ENCODE measurements around the gene KRT17. TPM values are rescaled to one million over a fixed set of nuclear protein-coding genes. Genes with fewer than 3 reads are reported as not detected.

KRT17 gene
- total RNA-seq, 2 donors from 2014 or later: not detected

DNA sequence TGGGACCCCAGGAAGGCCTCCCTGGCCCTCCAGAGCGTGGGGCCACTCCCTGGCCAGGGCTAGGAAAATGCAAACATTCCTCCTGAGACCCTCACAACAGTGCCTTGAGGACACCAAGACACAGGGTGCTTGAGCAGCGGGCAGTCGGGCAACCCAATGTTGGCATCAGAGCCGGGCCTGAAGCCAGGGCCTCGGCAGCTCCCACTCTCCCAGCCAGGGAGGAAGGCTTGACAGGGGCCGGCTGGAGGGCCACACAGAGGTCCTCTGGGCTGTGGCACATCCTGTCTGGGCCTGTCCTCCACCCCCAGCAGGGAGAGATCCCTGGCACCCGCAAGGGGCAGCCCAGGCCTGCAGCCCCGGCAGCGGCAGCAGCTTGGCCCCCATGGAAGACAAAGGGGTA lies 12.3 kb upstream of the KRT17 start:
- Histone ChIP-seq H3K4me1 (ENCODE audit: control insufficient read depth, insufficient read depth, low read length) (no peaks in the 10 kb centered on the region), H3K36me3 (ENCODE audit: control insufficient read depth, insufficient read depth, low read length) (no peaks in the 10 kb centered on the region), H3K9me3 (ENCODE audit: control insufficient read depth, low read length) (no peaks in the 10 kb centered on the region), H3K4me3 (ENCODE audit: low read length) (no peak overlapping the region), H3K27me3 (ENCODE audit: control insufficient read depth, insufficient read depth, low read length, poor library complexity, severe bottlenecking) (no peaks in the 10 kb centered on the region), H3K9ac (ENCODE audit: extremely low read depth, low read length, poor library complexity, severe bottlenecking) (no peak overlapping the region), H3K27ac (ENCODE audit: low read depth, low read length) (no peak overlapping the region)
- H3K4me1 Mint-ChIP-seq: peaks cover 10% of the 10 kb centered on the region
- H3K27me3 Mint-ChIP-seq (ENCODE audit: insufficient read depth): peaks cover 4% of the 10 kb centered on the region
- H3K36me3 Mint-ChIP-seq (ENCODE audit: low read depth): no peaks in the 10 kb centered on the region
- TF ChIP-seq, protein P1, sequence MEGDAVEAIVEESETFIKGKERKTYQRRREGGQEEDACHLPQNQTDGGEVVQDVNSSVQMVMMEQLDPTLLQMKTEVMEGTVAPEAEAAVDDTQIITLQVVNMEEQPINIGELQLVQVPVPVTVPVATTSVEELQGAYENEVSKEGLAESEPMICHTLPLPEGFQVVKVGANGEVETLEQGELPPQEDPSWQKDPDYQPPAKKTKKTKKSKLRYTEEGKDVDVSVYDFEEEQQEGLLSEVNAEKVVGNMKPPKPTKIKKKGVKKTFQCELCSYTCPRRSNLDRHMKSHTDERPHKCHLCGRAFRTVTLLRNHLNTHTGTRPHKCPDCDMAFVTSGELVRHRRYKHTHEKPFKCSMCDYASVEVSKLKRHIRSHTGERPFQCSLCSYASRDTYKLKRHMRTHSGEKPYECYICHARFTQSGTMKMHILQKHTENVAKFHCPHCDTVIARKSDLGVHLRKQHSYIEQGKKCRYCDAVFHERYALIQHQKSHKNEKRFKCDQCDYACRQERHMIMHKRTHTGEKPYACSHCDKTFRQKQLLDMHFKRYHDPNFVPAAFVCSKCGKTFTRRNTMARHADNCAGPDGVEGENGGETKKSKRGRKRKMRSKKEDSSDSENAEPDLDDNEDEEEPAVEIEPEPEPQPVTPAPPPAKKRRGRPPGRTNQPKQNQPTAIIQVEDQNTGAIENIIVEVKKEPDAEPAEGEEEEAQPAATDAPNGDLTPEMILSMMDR (conservative IDR thresholded peaks at IDR 0.05): no peak
- H3K9me3 Mint-ChIP-seq: no peaks in the 10 kb centered on the region
- H3K27ac Mint-ChIP-seq: no peak overlapping the region
- no peak for DNase-seq
- 91% methylated on average over 4 to 9 of the region's 9 CpGs for WGBS, 2 experiments (ENCODE audit: insufficient coverage in 1 of 2, insufficient read length in 1 of 2)
- H3K4me3 Mint-ChIP-seq: no peak overlapping the region

DNA sequence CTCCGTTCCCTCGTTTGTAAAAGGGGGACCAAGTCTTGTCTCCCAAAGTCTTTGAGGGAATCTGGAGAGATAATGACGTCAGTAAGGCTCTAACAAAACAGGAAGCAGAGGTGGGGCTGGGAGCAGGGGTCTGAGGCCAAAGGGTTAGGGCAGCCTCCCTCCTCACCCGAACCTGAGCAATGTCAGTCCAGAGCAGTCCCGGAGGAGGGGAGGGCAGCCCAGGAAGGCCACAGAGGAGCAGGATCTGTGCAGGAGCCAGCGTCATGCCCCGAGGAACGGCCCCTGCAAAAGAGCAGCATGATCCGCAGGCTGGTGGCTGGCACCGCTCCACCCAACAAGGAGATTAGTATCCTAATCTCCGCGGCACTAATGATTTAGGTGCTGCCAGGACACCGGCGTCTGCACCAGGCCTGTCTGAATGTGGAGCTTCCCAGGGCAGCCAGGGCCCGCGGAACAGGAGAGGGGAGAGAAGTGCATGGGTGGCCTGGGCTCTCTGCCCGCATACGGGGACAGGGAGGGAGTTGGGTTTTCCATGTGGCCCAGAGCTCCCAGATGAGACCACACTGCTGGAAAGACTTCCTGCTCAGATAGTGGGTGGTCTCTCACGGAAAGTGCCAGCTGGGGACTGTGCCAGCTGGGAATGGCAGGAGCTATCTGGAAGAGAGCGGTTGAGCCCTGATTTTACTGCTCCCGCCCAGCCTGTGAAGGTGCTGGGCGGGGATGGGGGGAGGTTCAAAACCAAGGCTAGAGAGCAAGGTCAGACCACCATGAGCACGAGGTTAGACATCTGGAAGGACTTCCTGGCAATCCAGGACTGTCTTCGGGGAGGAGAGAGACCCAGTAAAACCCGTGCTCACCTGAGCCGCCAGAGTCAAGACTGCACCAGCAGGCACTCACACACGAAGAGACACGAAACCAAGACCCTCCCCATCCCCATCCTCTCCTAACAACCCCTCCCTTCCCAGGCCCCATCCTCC lies 11.0 kb upstream of the KRT17 start:
- H3K9me3 ChIP-seq (ENCODE audit: control insufficient read depth, low read length): no peaks in the 10 kb centered on the region
- Mint-ChIP-seq H3K4me3 (no peak overlapping the region), H3K27me3 (ENCODE audit: insufficient read depth) (no peaks in the 10 kb centered on the region), H3K9me3 (no peaks in the 10 kb centered on the region), H3K36me3 (ENCODE audit: low read depth) (no peaks in the 10 kb centered on the region), H3K27ac (peak overlapping the region; percentile 64), H3K4me1 (peaks cover 10% of the 10 kb centered on the region)
- 84 to 88% methylated on average over 19 to 28 of the region's 28 CpGs for WGBS, 2 experiments (ENCODE audit: insufficient coverage in 1 of 2, insufficient read length in 1 of 2)
- TF ChIP-seq, protein P1 (conservative IDR thresholded peaks at IDR 0.05): no peak
- no peak overlapping the region for H3K4me3 ChIP-seq (ENCODE audit: low read length)
- no peaks in the 10 kb centered on the region for H3K36me3 ChIP-seq (ENCODE audit: control insufficient read depth, insufficient read depth, low read length)
- peak overlapping the region; percentile 32 for H3K27ac ChIP-seq (ENCODE audit: low read depth, low read length)
- no peaks in the 10 kb centered on the region for H3K27me3 ChIP-seq (ENCODE audit: control insufficient read depth, insufficient read depth, low read length, poor library complexity, severe bottlenecking)
- DNase-seq: peak; percentile 78
- no peak overlapping the region for H3K9ac ChIP-seq (ENCODE audit: extremely low read depth, low read length, poor library complexity, severe bottlenecking)
- H3K4me1 ChIP-seq (ENCODE audit: control insufficient read depth, insufficient read depth, low read length): no peaks in the 10 kb centered on the region

DNA sequence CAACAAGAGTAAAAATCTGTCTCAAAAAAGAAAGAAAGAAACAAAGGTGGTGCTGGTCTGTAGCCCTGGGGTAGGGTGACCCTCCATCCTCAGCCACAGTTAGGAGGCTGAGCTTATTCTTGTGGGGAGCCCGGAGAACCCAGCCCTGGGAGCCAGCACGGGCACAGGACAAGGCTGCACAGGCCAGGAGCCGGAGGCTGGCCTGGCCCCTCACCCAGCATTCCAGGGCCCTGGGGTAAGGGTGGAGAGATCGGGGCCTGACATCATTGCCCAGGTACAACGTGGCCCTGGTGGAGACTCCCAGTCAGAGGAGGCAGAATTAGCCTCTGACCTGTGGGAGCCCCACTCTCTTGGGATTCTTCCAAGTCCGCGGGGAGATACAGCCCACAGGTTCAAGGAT lies 10.3 kb upstream of the KRT17 start:
- WGBS, 2 experiments (ENCODE audit: insufficient coverage in 1 of 2, insufficient read length in 1 of 2): 77 to 87% methylated on average over 3 to 7 of the region's 7 CpGs
- Histone ChIP-seq H3K4me1 (ENCODE audit: control insufficient read depth, insufficient read depth, low read length) (no peaks in the 10 kb centered on the region), H3K4me3 (ENCODE audit: low read length) (no peak overlapping the region), H3K9ac (ENCODE audit: extremely low read depth, low read length, poor library complexity, severe bottlenecking) (no peak overlapping the region), H3K27ac (ENCODE audit: low read depth, low read length) (peak overlapping the region; percentile 32), H3K27me3 (ENCODE audit: control insufficient read depth, insufficient read depth, low read length, poor library complexity, severe bottlenecking) (no peaks in the 10 kb centered on the region), H3K36me3 (ENCODE audit: control insufficient read depth, insufficient read depth, low read length) (no peaks in the 10 kb centered on the region), H3K9me3 (ENCODE audit: control insufficient read depth, low read length) (no peaks in the 10 kb centered on the region)
- no peaks in the 10 kb centered on the region for H3K27me3 Mint-ChIP-seq (ENCODE audit: insufficient read depth)
- H3K27ac Mint-ChIP-seq: peak overlapping the region; percentile 64
- no peaks in the 10 kb centered on the region for H3K9me3 Mint-ChIP-seq
- H3K4me3 Mint-ChIP-seq: no peak overlapping the region
- DNase-seq: no peak
- TF ChIP-seq, protein P1 (conservative IDR thresholded peaks at IDR 0.05): no peak
- H3K36me3 Mint-ChIP-seq (ENCODE audit: low read depth): no peaks in the 10 kb centered on the region
- H3K4me1 Mint-ChIP-seq: peaks cover 10% of the 10 kb centered on the region
